NCI-H1417 (cell line): ENCODE data around the gene CPS1.

Experiments used
- DNase-seq, 3 experiments: peaks; one replicate each; lab custom pipeline; 2025; lab: John Stamatoyannopoulos, UW

Gene CPS1

GRCh38 chr2:210606001-210606400 is 49.6 kb downstream of the CPS1 start:
- no peak for DNase-seq

- DNase-seq: no peak
Observed at GRCh38 chr2:210611466-210611865, 55.1 kb downstream of the CPS1 start.

GRCh38 chr2:210616074-210616473 is 59.7 kb downstream of the CPS1 start:
- no peak for DNase-seq

GRCh38 chr2:210617318-210617717 is 60.9 kb downstream of the CPS1 start:
- DNase-seq: no peak

GRCh38 chr2:210617732-210618330 is 61.4 kb downstream of the CPS1 start:
- DNase-seq: peak; percentile 38 to 85 (median 68)

- no peak for DNase-seq
Observed at GRCh38 chr2:210620456-210620855, 64.1 kb downstream of the CPS1 start.

GRCh38 chr2:210623506-210623905 is 67.1 kb downstream of the CPS1 start:
- peak in 1 of 3 experiments; percentile 35 for DNase-seq

- no peak for DNase-seq
Observed at GRCh38 chr2:210626849-210627248, 70.5 kb downstream of the CPS1 start.

- peak; percentile 49 to 98 (median 76) for DNase-seq
Observed at GRCh38 chr2:210630873-210631560, 74.6 kb downstream of the CPS1 start.

- DNase-seq: no peak
Observed at GRCh38 chr2:210633699-210634098, 77.3 kb downstream of the CPS1 start.

- DNase-seq: no peak
Observed at GRCh38 chr2:210635257-210635656, 78.9 kb downstream of the CPS1 start.

- DNase-seq: no peak
Observed at GRCh38 chr2:210642333-210642732, 85.9 kb downstream of the CPS1 start.

- DNase-seq: no peak
Observed at GRCh38 chr2:210647151-210647550, 90.8 kb downstream of the CPS1 start.

- DNase-seq: no peak
Observed at GRCh38 chr2:210654091-210654490, 97.7 kb downstream of the CPS1 start.

GRCh38 chr2:210655229-210655975 is 99.0 kb downstream of the CPS1 start:
- DNase-seq: no peak

GRCh38 chr2:210657874-210658273 is 101.5 kb downstream of the CPS1 start:
- no peak for DNase-seq

GRCh38 chr2:210660751-210661150 is 104.4 kb downstream of the CPS1 start:
- no peak for DNase-seq

- no peak for DNase-seq
Observed at GRCh38 chr2:210662560-210662959, 106.2 kb downstream of the CPS1 start.

GRCh38 chr2:210663631-210664089 is 107.3 kb downstream of the CPS1 start:
- peak in 2 of 3 experiments; percentile 6 to 45 for DNase-seq

GRCh38 chr2:210667711-210668110 is 111.3 kb downstream of the CPS1 start:
- no peak for DNase-seq

GRCh38 chr2:210671065-210671464 is 114.7 kb downstream of the CPS1 start:
- DNase-seq: peak in 2 of 3 experiments; percentile 0 to 37

GRCh38 chr2:210673117-210673516 is 116.7 kb downstream of the CPS1 start:
- DNase-seq: no peak

- no peak for DNase-seq
Observed at GRCh38 chr2:210676067-210676466, 119.7 kb downstream of the CPS1 start.
